Mesendoderm (in vitro differentiated cells): Measurements from ENCODE around the gene PLA2G4B.

ENCODE experiments used
- DNase-seq: peaks from one replicate; pipeline ENCODE4 v3.0.0; 2013
- H2AK5ac ChIP-seq: 2 replicates; pipeline ENCODE4 v1.6.1; 2013; ENCODE audit warnings: low read length, inconsistent platforms
- H2BK120ac ChIP-seq: 2 replicates; pipeline ENCODE4 v1.6.1; 2013; ENCODE audit warnings: low read depth, mild to moderate bottlenecking, low read length, moderate library complexity, mixed read lengths
- H2BK15ac ChIP-seq: replicated peaks from 2 replicates; pipeline ENCODE4 v1.6.1; 2013; ENCODE audit warnings: low read depth, mild to moderate bottlenecking, moderate library complexity
- H2BK5ac ChIP-seq: 2 replicates; pipeline ENCODE4 v1.6.1; 2013; ENCODE audit warnings: low read length, inconsistent platforms
- H3K18ac ChIP-seq: 2 replicates; pipeline ENCODE4 v1.6.1; 2013; ENCODE audit warnings: mild to moderate bottlenecking, low read length, mixed read lengths
- H3K23ac ChIP-seq: one replicate; pipeline ENCODE4 v1.6.1; 2013; ENCODE audit warnings: low read length
- H3K27ac ChIP-seq: 2 replicates; pipeline ENCODE4 v1.5.1; 2013; ENCODE audit warnings: low read depth, mild to moderate bottlenecking, inconsistent platforms, low read length, moderate library complexity
- H3K27me3 ChIP-seq: 2 replicates; pipeline ENCODE4 v1.6.1; 2013; ENCODE audit warnings: low read length, control low read depth, mild to moderate bottlenecking, inconsistent platforms; ENCODE audit not compliant: insufficient read depth, poor library complexity
- H3K36me3 ChIP-seq: 2 replicates; pipeline ENCODE4 v1.6.1; 2013; ENCODE audit warnings: low read length, inconsistent platforms; ENCODE audit not compliant: control insufficient read depth, insufficient read depth
- H3K4ac ChIP-seq: one replicate; pipeline ENCODE4 v1.6.1; 2013; ENCODE audit warnings: low read depth, mild to moderate bottlenecking, low read length, moderate library complexity
- H3K4me1 ChIP-seq: 2 replicates; pipeline ENCODE4 v1.6.1; 2013; ENCODE audit warnings: low read depth, low read length, inconsistent platforms; ENCODE audit not compliant: control insufficient read depth
- H3K4me2 ChIP-seq: 2 replicates; pipeline ENCODE4 v1.6.1; 2013; ENCODE audit warnings: low read length
- H3K4me3 ChIP-seq: 2 replicates; pipeline ENCODE4 v1.5.1; 2013; ENCODE audit warnings: mild to moderate bottlenecking, low read length
- H3K56ac ChIP-seq: one replicate; pipeline ENCODE4 v1.6.1; 2013; ENCODE audit warnings: low read length
- H3K79me1 ChIP-seq: 2 replicates; pipeline ENCODE4 v1.6.1; 2013; ENCODE audit warnings: low read length, inconsistent platforms
- H3K79me2 ChIP-seq: 2 replicates; pipeline ENCODE4 v1.6.1; 2013; ENCODE audit warnings: mild to moderate bottlenecking, low read length; ENCODE audit not compliant: control insufficient read depth, insufficient read depth
- H3K9ac ChIP-seq: 2 replicates; pipeline ENCODE4 v1.6.1; 2013; ENCODE audit warnings: low read length, inconsistent platforms
- H4K5ac ChIP-seq: one replicate; pipeline ENCODE4 v1.6.1; 2013; ENCODE audit warnings: low read length
- H4K8ac ChIP-seq: one replicate; pipeline ENCODE4 v1.6.1; 2013; ENCODE audit warnings: low read depth, mild to moderate bottlenecking, control low read depth, low read length, moderate library complexity
- WGBS: extraction: QIAGEN DNeasy Blood & Tissue Kit; methylation state at CpG from one replicate; pipeline ENCODE4 v1.1.7; 2013; ENCODE audit warnings: low lambda C conversion rate, missing lambda C conversion rate; ENCODE audit not compliant: insufficient coverage; ENCODE audit errors: extremely low coverage; 5-methylcytosine and 5-hydroxymethylcytosine counted together

PLA2G4B gene

DNA sequence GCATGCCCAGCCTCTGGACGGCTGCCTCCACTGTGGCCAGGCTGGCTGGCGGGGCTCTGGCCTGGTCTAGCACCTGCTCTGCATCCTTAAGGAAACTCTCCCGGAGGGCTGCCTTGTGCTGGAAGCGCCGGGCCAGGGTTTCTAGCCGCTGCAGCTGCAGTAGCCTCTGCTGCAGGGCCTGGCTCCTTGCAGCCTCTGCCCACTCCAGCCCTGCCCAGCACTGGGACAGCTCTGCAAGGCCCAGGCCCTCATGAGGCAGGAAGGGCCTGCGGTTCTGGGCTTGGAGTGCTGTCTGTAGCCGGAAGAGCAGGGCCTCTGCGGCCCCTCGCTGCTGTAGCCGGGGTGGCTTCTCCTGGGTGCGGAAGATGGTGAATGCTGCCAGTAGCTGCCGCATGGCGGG lies 47.2 kb downstream of the PLA2G4B start:
- Histone ChIP-seq H2BK15ac (no peak overlapping the region), H3K27me3 (peaks cover 6% of the 10 kb centered on the region), H2BK120ac (no peak overlapping the region), H3K4me1 (no peaks in the 10 kb centered on the region), H3K79me1 (no peaks in the 10 kb centered on the region), H4K8ac (no peak overlapping the region), H3K23ac (no peak overlapping the region), H2BK5ac (no peak overlapping the region), H3K56ac (no peak overlapping the region), H3K9ac (no peak overlapping the region), H3K79me2 (no peaks in the 10 kb centered on the region), H3K36me3 (no peaks in the 10 kb centered on the region), H4K5ac (no peak overlapping the region), H3K4ac (no peak overlapping the region), H3K4me2 (no peak overlapping the region), H2AK5ac (no peak overlapping the region), H3K4me3 (no peak overlapping the region), H3K18ac (no peak overlapping the region), H3K27ac (no peak overlapping the region)
- WGBS, result no CpG with 5 or more reads among the region's 14 CpGs
- no peak for DNase-seq

DNA sequence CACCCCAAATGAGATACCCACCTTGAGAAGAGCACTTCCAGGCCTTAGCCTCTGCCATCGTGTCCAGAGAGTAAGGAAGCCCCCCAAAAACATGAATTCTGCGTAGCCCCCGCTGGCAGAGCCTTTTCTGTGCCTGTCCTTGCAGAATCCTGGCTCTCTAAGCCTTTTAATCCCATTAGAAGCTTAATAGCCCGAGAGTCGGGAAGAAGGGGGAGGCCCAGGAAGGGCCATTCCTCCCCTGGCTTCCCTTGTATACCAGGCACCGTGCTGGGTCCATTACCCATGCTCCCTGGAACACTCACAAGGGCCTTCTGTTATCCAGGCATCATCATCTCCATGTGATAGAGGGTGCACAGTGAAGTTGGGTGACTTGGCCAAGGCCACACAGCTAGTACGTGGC lies 48.1 kb downstream of the PLA2G4B start:
- Histone ChIP-seq H3K27me3 (peaks cover 4% of the 10 kb centered on the region), H4K8ac (no peak overlapping the region), H3K56ac (no peak overlapping the region), H3K79me1 (no peaks in the 10 kb centered on the region), H3K27ac (no peak overlapping the region), H3K4me3 (no peak overlapping the region), H3K9ac (no peak overlapping the region), H3K36me3 (no peaks in the 10 kb centered on the region), H2BK5ac (no peak overlapping the region), H4K5ac (no peak overlapping the region), H3K4me2 (no peak overlapping the region), H2AK5ac (no peak overlapping the region), H3K23ac (no peak overlapping the region), H2BK15ac (no peak overlapping the region), H3K4me1 (no peaks in the 10 kb centered on the region), H3K79me2 (no peaks in the 10 kb centered on the region), H2BK120ac (no peak overlapping the region), H3K18ac (no peak overlapping the region), H3K4ac (no peak overlapping the region)
- WGBS, result no CpG with 5 or more reads among the region's 7 CpGs
- DNase-seq, result no peak

DNA sequence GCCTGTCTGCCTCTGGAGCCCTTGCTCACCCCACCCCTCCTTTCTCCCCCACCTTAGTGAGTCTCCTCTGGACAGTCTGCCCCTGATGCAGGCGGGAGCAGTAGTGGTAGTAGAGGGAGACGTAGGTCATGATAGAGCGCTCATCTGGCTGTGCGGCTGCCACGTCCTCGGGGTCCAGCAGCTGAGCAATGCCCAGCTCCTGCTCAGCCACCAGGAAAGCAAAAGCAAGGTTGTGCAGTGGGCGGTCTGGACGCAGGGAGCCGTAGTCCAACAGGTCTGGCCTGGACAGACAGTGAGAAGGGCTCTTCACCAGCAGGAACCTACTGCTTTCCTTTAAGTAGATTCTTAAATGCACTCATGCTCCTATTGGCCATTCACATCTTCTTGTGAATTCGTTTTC lies 48.5 kb downstream of the PLA2G4B start:
- no peaks in the 10 kb centered on the region for H3K4me1 ChIP-seq
- no peak overlapping the region for H3K18ac ChIP-seq
- no peak overlapping the region for H3K23ac ChIP-seq
- H3K27ac ChIP-seq, result no peak overlapping the region
- no peak overlapping the region for H4K5ac ChIP-seq
- H3K9ac ChIP-seq, result no peak overlapping the region
- H3K4me2 ChIP-seq, result no peak overlapping the region
- H3K36me3 ChIP-seq, result no peaks in the 10 kb centered on the region
- no peak overlapping the region for H2BK15ac ChIP-seq
- H3K79me1 ChIP-seq, result no peaks in the 10 kb centered on the region
- H3K4me3 ChIP-seq, result no peak overlapping the region
- H3K56ac ChIP-seq, result no peak overlapping the region
- no peak overlapping the region for H2AK5ac ChIP-seq
- H3K27me3 ChIP-seq, result peaks cover 4% of the 10 kb centered on the region
- no peak overlapping the region for H3K4ac ChIP-seq
- H4K8ac ChIP-seq, result no peak overlapping the region
- H3K79me2 ChIP-seq, result no peaks in the 10 kb centered on the region
- no peak for DNase-seq
- H2BK5ac ChIP-seq, result no peak overlapping the region
- no CpG with 5 or more reads among the region's 10 CpGs for WGBS
- no peak overlapping the region for H2BK120ac ChIP-seq

DNA sequence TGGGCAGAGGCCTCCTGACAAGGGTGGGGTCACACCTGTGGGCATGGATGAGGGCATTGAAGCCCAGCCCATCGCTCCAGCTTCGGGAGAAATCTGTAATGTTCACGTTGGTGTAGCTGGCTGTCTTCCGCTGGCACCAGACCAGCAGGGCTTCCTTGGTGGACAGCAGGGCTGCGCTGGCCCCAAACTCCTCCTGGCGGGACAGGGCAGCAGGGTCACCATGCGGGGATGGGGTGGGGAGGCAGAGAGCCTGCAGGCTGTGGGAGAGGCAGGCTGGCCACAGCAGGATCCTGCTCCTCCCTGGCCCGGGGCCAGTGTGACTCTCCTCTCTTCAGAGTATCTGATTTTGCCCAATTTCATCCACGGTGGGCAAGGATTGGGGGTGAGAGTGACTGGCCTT lies 49.2 kb downstream of the PLA2G4B start:
- no peaks in the 10 kb centered on the region for H3K79me2 ChIP-seq
- no peak overlapping the region for H2AK5ac ChIP-seq
- H3K4ac ChIP-seq, result no peak overlapping the region
- no peaks in the 10 kb centered on the region for H3K79me1 ChIP-seq
- H3K23ac ChIP-seq, result no peak overlapping the region
- H3K4me2 ChIP-seq, result no peak overlapping the region
- H3K36me3 ChIP-seq, result no peaks in the 10 kb centered on the region
- no peak overlapping the region for H3K9ac ChIP-seq
- H3K18ac ChIP-seq, result no peak overlapping the region
- H4K5ac ChIP-seq, result no peak overlapping the region
- H2BK15ac ChIP-seq, result no peak overlapping the region
- no peak overlapping the region for H3K27ac ChIP-seq
- no peak for DNase-seq
- H3K27me3 ChIP-seq, result no peaks in the 10 kb centered on the region
- H3K4me3 ChIP-seq, result no peak overlapping the region
- no peaks in the 10 kb centered on the region for H3K4me1 ChIP-seq
- no CpG with 5 or more reads among the region's 9 CpGs for WGBS
- H2BK5ac ChIP-seq, result no peak overlapping the region
- no peak overlapping the region for H2BK120ac ChIP-seq
- H4K8ac ChIP-seq, result no peak overlapping the region
- H3K56ac ChIP-seq, result no peak overlapping the region

DNA sequence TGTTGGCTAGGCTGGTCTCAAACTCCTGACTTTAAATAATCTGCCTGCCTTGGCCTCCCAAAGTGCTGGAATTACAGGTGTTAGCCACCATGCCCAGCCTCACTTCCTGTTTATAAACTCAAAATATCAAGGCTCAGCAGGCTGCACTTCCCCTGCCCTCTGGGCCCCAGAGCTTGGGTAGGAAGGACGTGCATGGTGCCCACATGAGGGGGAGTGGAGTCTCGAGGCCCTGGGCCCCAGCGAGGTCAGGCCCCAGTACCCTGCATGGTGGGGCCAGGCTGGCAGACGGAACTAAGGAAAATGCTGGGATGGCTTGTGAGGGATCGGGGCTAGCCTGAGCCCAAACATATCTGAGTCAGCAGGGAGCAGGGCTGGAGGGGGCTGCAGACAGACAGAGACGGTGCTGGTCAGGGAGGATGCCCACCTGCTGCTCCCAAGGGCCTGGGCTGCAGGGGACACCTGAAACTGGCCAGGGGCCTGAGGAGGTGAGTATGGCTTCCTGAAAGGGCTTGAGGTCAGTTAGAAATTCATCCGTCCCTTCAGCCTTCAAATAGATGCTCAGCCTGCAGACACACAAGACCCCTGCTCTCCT lies 50.1 kb downstream of the PLA2G4B start:
- no CpG with 5 or more reads among the region's 7 CpGs for WGBS
- Histone ChIP-seq H3K56ac (no peak overlapping the region), H3K27ac (no peak overlapping the region), H3K79me1 (no peaks in the 10 kb centered on the region), H3K4me3 (no peak overlapping the region), H3K23ac (no peak overlapping the region), H4K5ac (no peak overlapping the region), H2BK120ac (no peak overlapping the region), H3K4me1 (no peaks in the 10 kb centered on the region), H3K27me3 (no peaks in the 10 kb centered on the region), H2BK5ac (no peak overlapping the region), H4K8ac (no peak overlapping the region), H2AK5ac (no peak overlapping the region), H3K4me2 (no peak overlapping the region), H3K18ac (no peak overlapping the region), H3K36me3 (no peaks in the 10 kb centered on the region), H3K9ac (no peak overlapping the region), H3K79me2 (no peaks in the 10 kb centered on the region), H2BK15ac (no peak overlapping the region), H3K4ac (no peak overlapping the region)
- DNase-seq, result no peak

DNA sequence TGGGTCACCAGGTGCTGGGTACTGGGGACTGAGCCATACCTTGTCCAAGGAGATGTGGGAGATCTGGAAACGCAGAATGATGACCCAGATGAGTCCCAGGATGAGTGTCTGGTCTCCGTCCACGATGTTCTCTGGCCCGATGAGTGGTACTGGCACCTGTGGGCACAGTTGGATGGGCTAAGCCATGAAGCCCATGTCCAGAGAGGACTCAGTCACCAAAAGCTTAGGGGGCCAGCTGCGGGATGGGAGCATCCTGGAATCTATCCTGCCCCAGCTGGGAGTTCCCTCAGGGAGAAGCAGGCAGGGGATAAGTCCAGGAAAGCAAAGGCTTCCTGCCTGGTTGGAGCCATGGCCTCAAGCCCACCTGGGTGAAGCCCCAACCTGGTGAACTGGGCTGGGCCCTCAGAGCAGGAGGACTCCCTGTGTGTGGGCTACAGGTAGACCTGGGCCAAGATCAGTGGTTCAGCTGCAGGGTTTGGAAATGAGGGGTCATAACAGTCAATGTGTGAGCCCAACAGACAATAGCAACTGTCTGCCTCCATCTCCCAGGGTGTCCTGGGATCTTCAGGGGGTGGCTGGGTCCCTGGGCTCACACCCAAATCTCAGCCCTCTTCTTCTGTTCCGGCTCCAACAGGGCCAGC lies 51.5 kb downstream of the PLA2G4B start:
- Histone ChIP-seq H3K56ac (no peak overlapping the region), H3K4ac (no peak overlapping the region), H4K8ac (no peak overlapping the region), H3K79me2 (no peaks in the 10 kb centered on the region), H2BK5ac (no peak overlapping the region), H3K4me2 (no peak overlapping the region), H3K27me3 (no peaks in the 10 kb centered on the region), H3K9ac (no peak overlapping the region), H3K23ac (no peak overlapping the region), H2AK5ac (no peak overlapping the region), H3K4me1 (no peaks in the 10 kb centered on the region), H4K5ac (no peak overlapping the region), H3K36me3 (no peaks in the 10 kb centered on the region), H2BK120ac (no peak overlapping the region), H3K27ac (no peak overlapping the region), H2BK15ac (no peak overlapping the region), H3K79me1 (no peaks in the 10 kb centered on the region), H3K18ac (no peak overlapping the region), H3K4me3 (no peak overlapping the region)
- WGBS, result no CpG with 5 or more reads among the region's 6 CpGs
- DNase-seq, result no peak
